ENCODE measurements around the gene NYNRIN. TPM values are rescaled to one million over a fixed set of nuclear protein-coding genes. Genes with fewer than 3 reads are reported as not detected.
"Not testable (repeated sequence)": the region's sequence is repeated elsewhere in the genome, so short reads cannot be mapped to it uniquely, and the experiment has no call there.

The NYNRIN gene
- total RNA-seq, 1 donor from 2014 or later = 10.4 TPM

- DNase-seq (ENCODE audit: low read depth, low spot score) = no peak
- Mint-ChIP-seq H3K4me1 (peaks cover 34% of the 10 kb centered on the region), H3K27me3 (ENCODE audit: low read depth) (peaks cover 4% of the 10 kb centered on the region), H3K36me3 (ENCODE audit: low read depth) (peaks cover 5% of the 10 kb centered on the region), H3K4me3 (peak overlapping the region; percentile 98), H3K9me3 (no peaks in the 10 kb centered on the region), H3K27ac (ENCODE audit: unreplicated experiment) (peak overlapping the region; percentile 99)
- TF ChIP-seq CTCF (conservative IDR thresholded peaks at IDR 0.05) = no peak
Measured at GRCh38 chr14:24441485-24441884, 42.7 kb downstream of the NYNRIN start.

GRCh38 chr14:24441904-24442239 is 43.1 kb downstream of the NYNRIN start:
- Mint-ChIP-seq H3K9me3 (no peaks in the 10 kb centered on the region), H3K4me3 (peak overlapping the region; percentile 98), H3K36me3 (ENCODE audit: low read depth) (peaks cover 4% of the 10 kb centered on the region), H3K4me1 (peaks cover 30% of the 10 kb centered on the region), H3K27me3 (ENCODE audit: low read depth) (peaks cover 4% of the 10 kb centered on the region), H3K27ac (ENCODE audit: unreplicated experiment) (peak overlapping the region; percentile 99)
- TF ChIP-seq CTCF (conservative IDR thresholded peaks at IDR 0.05) = no peak
- no peak for DNase-seq (ENCODE audit: low read depth, low spot score)

GRCh38 chr14:24442240-24443052 is 43.6 kb downstream of the NYNRIN start, which contains the start of gene SDR39U1:
TSS of gene SDR39U1 (minus strand) at chr14:24442776. CDS start at chr14:24442769, 7 bp downstream.
- Mint-ChIP-seq H3K4me3 (peak within 1 kb of the TSS; percentile 98), H3K27ac (ENCODE audit: unreplicated experiment) (peak within 1 kb of the TSS; percentile 99), H3K4me1 (peaks cover 30% of the 10 kb centered on the region), H3K36me3 (ENCODE audit: low read depth) (peaks cover 3% of the 10 kb centered on the region), H3K9me3 (no peaks in the 10 kb centered on the region), H3K27me3 (ENCODE audit: low read depth) (peaks cover 4% of the 10 kb centered on the region)
- TF ChIP-seq CTCF (conservative IDR thresholded peaks at IDR 0.05) = peak; percentile 28
- DNase-seq (ENCODE audit: low read depth, low spot score) = peak; percentile 89

- H3K4me3 Mint-ChIP-seq = peak overlapping the region; percentile 98
- peaks cover 3% of the 10 kb centered on the region for H3K36me3 Mint-ChIP-seq (ENCODE audit: low read depth)
- no peak for DNase-seq (ENCODE audit: low read depth, low spot score)
- H3K4me1 Mint-ChIP-seq = peaks cover 30% of the 10 kb centered on the region
- no peak for TF ChIP-seq CTCF (conservative IDR thresholded peaks at IDR 0.05)
- peaks cover 4% of the 10 kb centered on the region for H3K27me3 Mint-ChIP-seq (ENCODE audit: low read depth)
- H3K9me3 Mint-ChIP-seq = no peaks in the 10 kb centered on the region
- peak overlapping the region; percentile 99 for H3K27ac Mint-ChIP-seq (ENCODE audit: unreplicated experiment)
Measured at GRCh38 chr14:24443053-24443665, 44.4 kb downstream of the NYNRIN start.

GRCh38 chr14:24450828-24451227 is 52.0 kb downstream of the NYNRIN start:
- not testable (repeated sequence) for H3K4me3 Mint-ChIP-seq; H3K4me1 Mint-ChIP-seq; H3K9me3 Mint-ChIP-seq; DNase-seq (ENCODE audit: low read depth, low spot score); H3K27ac Mint-ChIP-seq (ENCODE audit: unreplicated experiment); H3K27me3 Mint-ChIP-seq (ENCODE audit: low read depth)
- H3K36me3 Mint-ChIP-seq (ENCODE audit: low read depth) = peaks cover 18% of the 10 kb centered on the region

GRCh38 chr14:24456980-24457379 is 58.2 kb downstream of the NYNRIN start:
- no peak for TF ChIP-seq CTCF (conservative IDR thresholded peaks at IDR 0.05)
- no peak overlapping the region for H3K4me3 Mint-ChIP-seq
- no peaks in the 10 kb centered on the region for H3K4me1 Mint-ChIP-seq
- H3K36me3 Mint-ChIP-seq (ENCODE audit: low read depth) = peaks cover 16% of the 10 kb centered on the region
- peaks cover 7% of the 10 kb centered on the region for H3K9me3 Mint-ChIP-seq
- no peak overlapping the region for H3K27ac Mint-ChIP-seq (ENCODE audit: unreplicated experiment)
- no peak for DNase-seq (ENCODE audit: low read depth, low spot score)
- H3K27me3 Mint-ChIP-seq (ENCODE audit: low read depth) = no peaks in the 10 kb centered on the region
